SKM-1 (cell line): Measurements from ENCODE around the gene FAM163B.
A peak's percentile ranks its signal among the peaks of the same experiment; 100 is the strongest.

Experiments used
- DNase-seq: peaks from one replicate; lab custom pipeline; 2025; ENCODE audit not compliant: unreplicated experiment; lab: John Stamatoyannopoulos, UW

FAM163B gene

DNA sequence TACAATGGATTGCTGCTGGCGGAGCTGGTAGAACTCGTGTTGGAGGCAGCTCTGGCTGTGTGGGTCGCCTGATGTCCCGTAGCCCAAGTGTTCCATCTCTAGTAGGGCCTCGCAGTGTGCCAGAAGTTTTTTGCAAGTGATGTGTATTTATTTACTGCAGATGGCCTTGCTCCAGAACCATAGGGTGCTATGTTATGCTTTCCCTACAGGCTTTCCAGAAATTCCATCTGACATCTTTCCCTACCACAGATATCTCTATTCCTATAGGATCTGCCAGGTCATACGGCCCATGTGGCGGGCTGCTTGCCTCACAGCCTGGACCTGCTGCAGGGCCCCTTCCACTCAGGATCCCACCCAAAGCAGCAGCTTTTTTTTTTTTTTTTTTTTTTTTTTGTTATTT lies 57.7 kb downstream of the FAM163B start:
- no peak for DNase-seq

- DNase-seq: no peak
Observed at GRCh38 chr9:133547116-133547515, 62.1 kb downstream of the FAM163B start.

DNA sequence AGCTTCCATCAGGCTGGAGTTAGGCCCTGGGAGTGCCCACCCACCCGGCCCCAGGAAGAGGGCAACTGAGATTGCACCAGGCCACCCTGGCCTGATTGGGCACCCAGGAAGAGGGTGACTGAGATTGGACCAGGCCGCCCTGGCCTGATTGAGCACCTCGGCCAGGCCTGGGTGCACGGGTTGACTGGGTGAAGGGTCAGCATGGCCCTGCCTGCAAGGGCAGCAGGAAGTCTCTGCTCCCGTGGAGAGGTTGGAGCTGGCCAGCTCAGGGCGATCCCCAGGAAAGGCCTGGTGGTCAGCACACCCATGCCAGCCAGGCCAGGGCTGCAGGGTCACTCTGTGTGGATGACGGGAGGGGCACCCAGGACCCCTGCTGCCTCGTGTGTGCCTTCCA lies 62.9 kb downstream of the FAM163B start:
- DNase-seq: no peak

GRCh38 chr9:133545494-133546286 lies 63.5 kb downstream of the FAM163B start:
- no peak for DNase-seq

- no peak for DNase-seq
Observed at GRCh38 chr9:133543772-133544467, 65.3 kb downstream of the FAM163B start.

- no peak for DNase-seq
Observed at GRCh38 chr9:133542002-133542401, 67.2 kb downstream of the FAM163B start.

DNA sequence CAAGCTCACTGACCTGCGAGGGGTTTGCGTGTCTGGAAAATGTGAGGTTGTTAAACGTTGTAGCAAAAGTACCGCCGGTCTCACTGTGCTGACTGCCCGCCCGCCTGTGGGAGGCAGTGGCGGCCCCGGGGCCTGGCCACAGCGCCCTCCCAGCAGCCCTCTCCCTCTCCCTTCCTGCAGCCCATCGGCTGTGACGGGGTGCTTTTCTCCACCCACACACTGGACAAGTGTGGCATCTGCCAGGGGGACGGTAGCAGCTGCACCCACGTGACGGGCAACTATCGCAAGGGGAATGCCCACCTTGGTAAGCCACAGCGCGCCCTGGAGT lies 68.5 kb downstream of the FAM163B start:
- no peak for DNase-seq

DNA sequence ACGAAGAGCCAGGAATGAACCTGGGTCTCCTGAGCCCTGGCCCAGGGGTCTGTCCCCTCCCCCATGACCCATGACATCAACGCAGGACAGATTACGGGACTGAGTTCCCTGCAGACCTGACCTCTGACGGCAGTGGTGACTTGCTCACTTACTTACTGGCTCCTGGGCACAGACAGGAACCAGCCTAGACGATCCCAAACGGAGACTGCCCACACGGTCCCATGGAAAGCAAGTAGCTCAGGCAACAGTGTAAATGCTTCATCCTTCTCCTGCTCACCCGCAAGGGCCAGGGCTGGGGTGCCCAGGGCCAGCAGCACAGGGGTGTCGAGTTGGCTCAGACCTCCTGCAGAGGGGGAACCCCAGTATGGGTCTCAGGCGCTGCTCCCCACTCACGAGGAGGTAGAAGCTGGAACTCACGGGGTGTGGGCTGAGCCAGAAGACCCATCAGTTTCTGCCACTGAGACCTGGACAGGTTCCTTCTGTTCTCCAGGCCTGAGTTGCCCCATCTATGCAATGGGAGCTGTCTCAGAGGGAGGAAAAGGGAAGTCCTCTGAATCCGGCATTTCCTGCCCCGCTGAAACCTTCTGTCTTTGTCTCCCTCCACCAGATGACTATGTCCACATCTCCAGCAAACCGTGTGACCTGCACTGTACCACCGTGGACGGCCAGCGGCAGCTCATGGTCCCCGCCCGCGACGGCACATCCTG lies 69.0 kb downstream of the FAM163B start:
- DNase-seq: peak; percentile 76

DNA sequence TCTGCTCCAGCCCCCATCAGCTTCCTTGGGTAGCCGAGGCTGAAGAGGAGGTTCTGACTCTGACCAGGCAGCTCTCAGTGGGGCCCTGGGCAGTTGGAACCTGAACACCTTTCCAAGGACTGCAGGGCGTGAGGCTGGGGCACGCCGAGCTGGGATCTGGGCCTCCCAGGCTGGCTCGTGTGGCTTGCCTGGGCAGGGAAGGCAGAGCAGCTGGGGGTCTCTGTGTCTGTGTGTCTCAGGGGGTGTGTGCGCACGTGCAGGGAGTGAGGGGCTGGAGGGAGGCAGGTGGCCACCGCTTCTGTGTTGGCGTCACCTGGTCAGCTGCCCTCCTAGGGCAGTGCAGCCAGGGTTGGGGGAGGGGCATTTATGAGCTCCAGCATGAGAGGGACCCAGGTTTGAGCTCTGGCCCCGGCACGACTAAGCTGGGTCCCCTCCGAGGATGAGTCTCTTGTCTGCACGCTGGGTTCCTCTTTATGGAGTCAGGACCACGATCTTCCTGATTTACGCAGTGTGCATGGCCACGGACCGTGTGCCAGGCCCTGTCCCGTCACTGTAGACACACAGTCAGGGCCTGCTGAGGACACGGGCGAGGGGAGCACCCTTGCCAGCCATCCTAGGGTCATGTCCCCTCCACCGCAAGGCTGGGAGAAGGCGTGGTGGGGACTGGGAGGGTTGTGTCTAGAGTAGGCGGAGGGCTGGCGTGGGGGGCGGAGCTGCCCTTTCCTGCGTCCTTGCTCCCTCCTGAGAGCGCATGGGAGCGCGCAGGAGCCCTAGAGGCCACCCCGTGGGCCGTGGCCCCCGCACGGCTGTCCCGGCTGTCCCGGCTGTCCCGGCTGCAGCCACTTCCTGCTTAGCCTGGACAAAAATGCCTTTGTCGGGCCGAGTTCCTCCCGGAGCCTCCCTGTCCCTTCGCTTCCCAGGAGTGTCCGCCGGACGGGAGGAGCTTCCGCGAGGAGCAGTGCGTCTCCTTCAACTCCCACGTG lies 70.0 kb downstream of the FAM163B start:
- no peak for DNase-seq

- no peak for DNase-seq
Observed at GRCh38 chr9:133538176-133538575, 71.0 kb downstream of the FAM163B start.

DNA sequence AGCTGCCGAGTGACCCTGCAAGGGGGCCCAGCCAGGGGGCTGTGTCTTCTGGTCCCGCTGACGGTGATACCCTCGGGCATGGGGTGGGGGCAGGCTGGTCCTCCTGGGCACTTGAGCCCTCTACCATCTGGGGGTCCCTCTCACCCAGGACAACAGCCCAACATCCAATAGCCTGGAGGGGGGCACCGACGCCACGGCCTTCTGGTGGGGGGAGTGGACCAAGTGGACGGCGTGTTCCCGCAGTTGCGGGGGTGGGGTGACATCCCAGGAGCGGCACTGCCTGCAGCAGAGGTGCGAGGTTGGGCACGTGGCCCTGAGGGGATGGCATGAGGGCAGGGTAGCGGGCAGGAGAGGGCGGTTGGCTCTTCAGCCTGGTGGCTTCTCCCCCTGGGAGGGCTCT lies 71.9 kb downstream of the FAM163B start:
- no peak for DNase-seq

DNA sequence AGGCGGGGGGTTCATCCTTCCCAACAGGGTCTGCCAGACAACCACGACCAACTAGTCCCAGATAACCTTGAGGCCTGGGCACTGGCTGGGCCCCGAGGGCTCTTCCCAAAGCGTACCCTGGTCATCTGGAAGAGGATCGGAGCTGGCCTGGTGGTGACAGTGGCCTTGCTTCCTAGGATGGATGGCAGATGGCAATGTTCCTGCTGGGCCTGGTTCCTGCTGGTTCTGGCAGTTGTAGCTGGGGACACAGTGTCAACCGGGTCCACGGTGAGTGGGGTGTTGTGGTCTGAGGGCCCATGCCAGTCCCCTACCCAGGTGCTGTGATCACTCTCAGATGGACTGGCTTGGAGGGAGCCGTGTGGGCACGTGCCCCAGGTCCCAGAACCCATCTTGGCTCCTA lies 72.7 kb downstream of the FAM163B start:
- no peak for DNase-seq

DNA sequence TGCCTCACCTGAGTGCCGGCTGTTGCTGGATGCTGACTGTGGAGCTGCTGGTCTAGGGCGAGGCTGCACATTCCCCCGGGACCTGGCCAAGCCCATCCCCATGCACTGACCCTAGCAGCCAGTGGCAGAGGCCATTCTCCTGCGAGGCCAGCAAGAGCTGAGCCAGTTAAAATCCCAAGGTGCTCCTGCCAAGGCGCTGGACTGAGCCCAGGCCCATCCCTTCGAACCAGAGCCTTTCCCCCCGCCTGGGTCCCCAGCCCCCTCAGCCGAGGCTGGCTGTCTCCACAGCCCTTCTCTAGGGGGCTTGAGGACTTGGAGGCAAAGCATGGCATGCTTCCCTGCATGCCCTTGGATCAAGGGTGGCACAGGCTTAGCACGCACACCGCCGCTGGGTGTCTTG lies 73.1 kb downstream of the FAM163B start:
- DNase-seq: no peak

DNA sequence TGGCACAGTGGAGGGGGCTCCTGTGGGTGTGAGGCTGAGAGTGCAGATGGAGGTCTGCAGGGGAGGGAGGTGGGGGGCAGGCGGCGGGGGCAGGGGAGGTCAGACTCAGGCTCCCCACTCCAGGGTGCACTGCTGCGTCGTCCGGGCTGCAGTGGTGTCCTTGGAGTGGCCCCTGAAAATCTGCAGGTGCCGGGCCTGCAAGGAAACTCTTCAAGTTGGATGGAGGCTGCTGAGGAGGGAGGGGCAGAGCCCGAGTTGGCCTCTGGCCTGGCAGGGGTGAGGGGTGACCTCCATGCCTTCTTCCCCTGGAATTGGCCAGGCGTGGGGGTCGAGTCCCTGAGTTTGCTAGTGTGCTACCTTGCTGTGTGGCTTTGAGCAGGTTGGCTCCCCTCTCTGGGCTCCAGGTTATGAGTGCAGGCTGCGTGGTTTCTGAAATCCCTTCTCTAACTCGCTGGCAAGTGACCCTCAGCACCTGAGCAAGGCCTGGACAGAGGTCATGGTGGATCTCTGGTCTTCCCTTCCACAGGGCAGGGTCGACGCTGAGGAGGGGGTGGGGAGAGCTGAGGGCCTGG lies 73.8 kb downstream of the FAM163B start:
- no peak for DNase-seq

DNA sequence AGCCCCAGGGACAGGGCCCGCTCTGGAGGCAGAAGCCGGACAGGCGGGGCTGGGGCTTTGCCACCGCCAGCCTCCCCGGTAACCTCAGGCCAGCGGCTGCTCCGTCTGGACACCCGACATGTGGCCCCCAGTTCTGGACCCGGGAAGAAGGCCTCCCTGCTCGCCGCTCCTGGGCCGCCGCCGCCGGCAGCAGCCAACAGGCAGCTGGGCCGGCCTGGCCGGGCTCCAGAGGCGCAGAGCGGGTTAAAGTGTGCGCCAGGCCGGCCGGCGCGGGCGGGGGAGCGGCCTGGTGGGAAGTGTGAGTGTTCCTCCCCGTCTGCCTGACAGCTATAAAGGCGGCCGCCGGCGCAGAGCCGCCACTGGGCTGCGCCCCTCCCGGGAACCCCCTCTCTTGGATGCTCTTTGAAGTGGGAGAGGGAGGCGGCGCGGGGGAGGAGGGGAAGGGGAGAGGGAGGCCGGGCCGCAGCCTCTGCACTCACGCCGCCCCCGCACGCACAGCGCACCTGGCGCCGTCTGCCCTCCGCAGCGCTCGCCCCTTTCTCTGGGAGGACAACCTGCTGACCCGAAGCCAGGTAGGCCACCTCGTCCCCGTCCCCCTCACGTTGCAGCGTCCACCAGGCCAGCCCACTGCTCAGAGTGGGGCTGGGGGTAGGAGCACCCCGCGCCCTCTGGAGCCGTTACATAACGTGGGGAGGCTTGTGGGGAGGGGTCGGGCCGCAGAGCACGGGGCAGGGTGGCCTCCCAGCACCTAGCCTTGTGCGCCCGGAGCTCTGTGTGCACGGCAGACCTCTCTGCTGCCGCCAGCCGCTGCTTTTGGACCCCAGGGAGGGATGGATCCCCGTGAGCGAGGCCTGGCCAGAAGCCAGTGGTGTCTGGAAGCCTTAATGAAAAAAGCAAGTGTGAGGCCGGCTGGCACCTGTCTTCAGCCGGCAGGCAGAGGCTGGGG lies 74.6 kb downstream of the FAM163B start, which contains the start of gene ADAMTSL2:
TSS of gene ADAMTSL2 (plus strand) at position 359 of the 946 bp plus-strand sequence. CDS start 2,009 bp downstream, outside the sequence.
- DNase-seq: no peak

DNA sequence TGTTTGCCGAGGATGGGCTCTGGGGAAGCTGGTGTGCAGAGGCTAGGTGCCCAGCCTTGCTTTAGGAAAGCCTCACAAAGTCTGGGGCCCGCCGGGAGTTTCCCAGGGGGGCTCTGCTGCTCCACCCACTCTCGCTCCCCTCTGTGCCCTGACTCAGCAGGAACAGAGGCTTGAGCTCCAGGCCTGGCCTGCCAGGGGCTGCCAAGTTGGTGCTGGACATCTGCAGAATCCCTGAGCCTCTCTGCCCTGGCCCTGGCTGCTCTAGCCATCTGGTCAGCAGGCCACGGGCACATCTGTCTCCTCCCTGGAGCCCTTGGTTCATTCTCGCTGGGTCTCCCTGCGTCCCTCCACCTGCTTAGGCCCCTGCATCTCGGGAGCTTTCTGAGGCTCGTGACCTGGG lies 75.3 kb downstream of the FAM163B start:
- DNase-seq: no peak

DNA sequence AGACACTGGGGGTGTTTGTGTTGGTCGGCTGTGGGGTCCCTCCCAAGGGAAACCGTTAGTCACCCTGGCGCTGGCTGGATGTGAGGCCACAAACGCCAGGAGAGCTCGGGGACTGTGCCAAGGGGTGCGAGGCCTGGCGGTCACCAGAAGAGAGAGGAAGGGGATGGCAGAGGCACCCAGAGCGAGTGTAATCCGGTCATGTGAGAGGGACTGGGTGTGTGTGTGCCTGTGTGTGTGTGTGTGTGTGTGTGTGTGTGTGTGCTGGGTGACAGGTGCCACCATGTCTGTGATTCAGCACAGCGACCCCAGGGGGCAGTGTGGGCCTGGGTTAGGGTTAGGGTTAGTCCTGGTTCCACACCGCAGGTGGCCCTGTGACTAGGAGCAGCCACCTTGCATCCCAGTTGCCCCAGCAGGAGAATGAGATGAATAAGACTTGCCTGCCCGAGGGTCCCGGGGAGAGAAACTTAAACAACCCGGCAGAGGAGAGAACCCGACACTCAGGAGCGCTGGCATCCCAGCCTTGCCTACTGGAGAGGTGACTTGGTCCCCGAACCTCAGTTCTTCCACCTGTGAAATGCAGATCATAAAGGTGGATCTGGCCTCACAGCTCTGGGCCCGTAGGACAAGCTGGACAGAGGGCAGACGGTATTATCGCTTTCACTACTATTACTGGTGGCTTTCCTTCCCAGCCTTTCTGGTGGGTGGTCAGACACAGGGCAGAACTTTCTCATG lies 76.1 kb downstream of the FAM163B start:
- no peak for DNase-seq

DNA sequence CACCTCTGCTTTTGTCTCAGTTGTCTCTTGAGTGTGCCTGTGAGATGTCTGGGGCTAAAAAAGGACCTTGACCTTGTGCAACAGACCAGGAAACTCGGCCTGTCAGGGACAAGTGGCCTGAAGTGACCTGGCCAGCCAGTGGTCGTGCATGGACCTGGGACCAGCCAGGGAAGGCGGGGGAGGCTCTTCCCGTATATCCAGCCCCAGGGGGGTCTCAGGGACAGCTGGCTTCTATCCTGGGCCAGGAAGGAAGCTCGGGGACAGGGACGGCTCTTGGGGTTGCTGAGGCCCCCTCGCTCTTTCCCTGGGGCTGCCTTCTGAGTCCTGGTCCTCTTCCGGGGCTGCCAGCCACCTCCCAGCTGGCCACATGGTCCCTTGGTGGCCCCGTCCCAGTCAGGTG lies 77.9 kb downstream of the FAM163B start:
- DNase-seq: no peak

DNA sequence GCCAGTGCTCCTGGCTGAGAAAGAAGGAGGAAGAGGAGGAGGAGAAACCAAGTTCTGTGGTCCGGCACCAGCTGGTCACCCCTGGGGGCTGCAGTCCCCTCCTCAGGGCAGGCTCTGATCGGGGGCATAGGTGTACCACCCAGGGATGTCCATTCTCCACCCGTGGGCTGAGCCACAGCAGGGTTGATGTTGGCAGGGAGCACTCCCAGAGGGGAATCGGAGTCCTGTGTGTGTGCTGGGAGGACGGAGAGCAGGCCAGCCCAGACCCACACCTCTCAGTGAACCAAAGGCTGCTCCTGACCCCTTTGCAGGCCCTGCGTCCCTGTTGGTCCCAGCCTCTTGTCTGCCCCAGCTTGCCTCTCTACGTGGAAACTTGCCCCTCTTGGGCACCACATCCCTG lies 79.3 kb downstream of the FAM163B start:
- DNase-seq: no peak
